ENCODE data around the gene AP1S1.
"Not testable (repeated sequence)": the region's sequence is repeated elsewhere in the genome, so short reads cannot be mapped to it uniquely, and the experiment has no call there.

The AP1S1 gene

GRCh38 chr7:101126651-101127459, 27.4 kb upstream of the AP1S1 start, which contains the start of gene SERPINE1:
Gene SERPINE1, plus strand, starts transcription at chr7:101127104. Its CDS starts 1,290 bp downstream, at chr7:101128394.
- DNase-seq (ENCODE audit: insufficient read length) (peak; percentile 62), FAIRE-seq (peak; percentile 40)
- TF ChIP-seq POLR2A (IDR thresholded peaks at IDR 0.05; ENCODE audit: low read depth, low read length), result peak; percentile 50; the same call in 1 of the 2 replicates
- no peak for TF ChIP-seq TAF1 (IDR thresholded peaks at IDR 0.05; ENCODE audit: borderline replicate concordance, low read depth, low read length)
- no peak for TF ChIP-seq POLR2AphosphoS5 (IDR thresholded peaks at IDR 0.05; ENCODE audit: low read depth, low read length)

- DNase-seq (ENCODE audit: insufficient read length) (no peak), FAIRE-seq (no peak)
Measured at GRCh38 chr7:101127460-101128039, 26.7 kb upstream of the AP1S1 start.

DNA sequence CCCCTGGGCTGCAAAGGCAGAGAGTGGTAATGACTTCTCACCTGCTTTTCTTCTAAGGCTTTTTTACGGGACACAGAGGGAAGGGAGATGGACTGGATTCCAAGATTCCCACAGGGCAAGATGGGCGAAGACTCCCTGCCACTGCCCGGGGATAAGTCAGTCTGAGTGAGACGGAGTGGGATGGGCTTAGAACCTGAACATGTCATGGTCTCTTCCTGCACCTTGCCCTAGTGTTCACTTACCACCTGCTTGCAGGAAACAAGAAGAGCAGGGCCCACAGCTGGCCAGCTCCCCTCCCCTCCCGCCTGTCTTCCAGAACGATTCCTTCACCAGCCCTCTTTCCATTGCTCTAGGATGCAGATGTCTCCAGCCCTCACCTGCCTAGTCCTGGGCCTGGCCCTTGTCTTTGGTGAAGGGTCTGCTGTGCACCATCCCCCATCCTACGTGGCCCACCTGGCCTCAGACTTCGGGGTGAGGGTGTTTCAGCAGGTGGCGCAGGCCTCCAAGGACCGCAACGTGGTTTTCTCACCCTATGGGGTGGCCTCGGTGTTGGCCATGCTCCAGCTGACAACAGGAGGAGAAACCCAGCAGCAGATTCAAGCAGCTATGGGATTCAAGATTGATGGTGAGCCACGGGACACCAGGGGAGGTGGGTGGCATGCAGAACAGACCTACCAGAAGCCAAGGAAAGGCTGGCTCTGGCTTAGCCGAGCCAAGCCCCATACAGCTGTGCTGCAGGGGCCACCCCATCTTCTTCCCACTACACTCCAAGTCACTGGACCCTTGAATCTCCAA, 26.0 kb upstream of the AP1S1 start:
- FAIRE-seq, result no peak
- TF ChIP-seq TAF1 (IDR thresholded peaks at IDR 0.05; ENCODE audit: borderline replicate concordance, low read depth, low read length), result no peak
- TF ChIP-seq POLR2A (IDR thresholded peaks at IDR 0.05; ENCODE audit: low read depth, low read length), result no peak
- TF ChIP-seq POLR2AphosphoS5 (IDR thresholded peaks at IDR 0.05; ENCODE audit: low read depth, low read length), result no peak
- DNase-seq (ENCODE audit: insufficient read length), result no peak

More at GRCh38 chr7:101127460-101128039, 26.7 kb upstream of the AP1S1 start:
- TF ChIP-seq POLR2A (IDR thresholded peaks at IDR 0.05; ENCODE audit: low read depth, low read length) (no peak), POLR2AphosphoS5 (IDR thresholded peaks at IDR 0.05; ENCODE audit: low read depth, low read length) (no peak), TAF1 (IDR thresholded peaks at IDR 0.05; ENCODE audit: borderline replicate concordance, low read depth, low read length) (no peak)

GRCh38 chr7:101129603-101130117, 24.6 kb upstream of the AP1S1 start:
- FAIRE-seq (no peak), DNase-seq (ENCODE audit: insufficient read length) (no peak)
- TF ChIP-seq POLR2AphosphoS5 (IDR thresholded peaks at IDR 0.05; ENCODE audit: low read depth, low read length), result no peak
- no peak for TF ChIP-seq POLR2A (IDR thresholded peaks at IDR 0.05; ENCODE audit: low read depth, low read length)
- TF ChIP-seq TAF1 (IDR thresholded peaks at IDR 0.05; ENCODE audit: borderline replicate concordance, low read depth, low read length), result no peak

GRCh38 chr7:101132626-101133600, 21.4 kb upstream of the AP1S1 start:
- FAIRE-seq, result not testable (repeated sequence)

DNA sequence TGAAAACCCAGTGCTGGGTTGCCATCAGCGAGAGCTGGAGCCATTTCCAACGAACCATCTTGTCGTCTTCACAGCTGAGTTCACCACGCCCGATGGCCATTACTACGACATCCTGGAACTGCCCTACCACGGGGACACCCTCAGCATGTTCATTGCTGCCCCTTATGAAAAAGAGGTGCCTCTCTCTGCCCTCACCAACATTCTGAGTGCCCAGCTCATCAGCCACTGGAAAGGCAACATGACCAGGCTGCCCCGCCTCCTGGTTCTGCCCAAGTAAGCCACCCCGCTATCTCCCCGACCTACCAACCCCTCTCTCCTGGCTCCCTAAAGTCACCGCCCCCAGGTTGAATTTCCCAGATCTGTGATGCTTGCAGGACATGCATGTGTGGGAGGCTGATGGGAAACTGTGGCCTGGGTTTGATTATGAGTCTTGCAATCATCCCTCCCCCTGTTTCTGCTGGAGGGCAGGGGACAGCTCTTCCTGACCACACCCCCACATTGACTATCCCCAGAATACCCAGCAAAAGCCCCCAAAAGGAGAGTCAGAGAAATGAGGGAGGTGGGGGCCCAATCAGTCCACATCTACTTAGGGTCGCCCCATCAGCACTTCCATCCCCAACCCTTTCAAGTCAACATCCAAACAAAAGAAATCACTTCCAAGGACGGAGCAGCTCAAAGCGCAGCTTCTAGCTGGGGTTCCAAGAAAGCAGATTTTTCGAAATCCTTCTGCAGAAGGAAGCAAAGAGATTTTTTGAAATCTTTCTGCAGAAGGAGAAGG, 20.5 kb upstream of the AP1S1 start:
- FAIRE-seq (no peak), DNase-seq (ENCODE audit: insufficient read length) (no peak)
- no peak for TF ChIP-seq POLR2A (IDR thresholded peaks at IDR 0.05; ENCODE audit: low read depth, low read length)
- no peak for TF ChIP-seq POLR2AphosphoS5 (IDR thresholded peaks at IDR 0.05; ENCODE audit: low read depth, low read length)
- TF ChIP-seq TAF1 (IDR thresholded peaks at IDR 0.05; ENCODE audit: borderline replicate concordance, low read depth, low read length), result no peak

More at GRCh38 chr7:101132626-101133600, 21.4 kb upstream of the AP1S1 start:
- DNase-seq (ENCODE audit: insufficient read length), result not testable (repeated sequence)

- no peak for TF ChIP-seq POLR2AphosphoS5 (IDR thresholded peaks at IDR 0.05; ENCODE audit: low read depth, low read length)
- no peak for TF ChIP-seq TAF1 (IDR thresholded peaks at IDR 0.05; ENCODE audit: borderline replicate concordance, low read depth, low read length)
- no peak for TF ChIP-seq POLR2A (IDR thresholded peaks at IDR 0.05; ENCODE audit: low read depth, low read length)
- FAIRE-seq, result no peak
- DNase-seq (ENCODE audit: insufficient read length), result no peak
Measured at GRCh38 chr7:101134399-101134980, 19.8 kb upstream of the AP1S1 start.

DNA sequence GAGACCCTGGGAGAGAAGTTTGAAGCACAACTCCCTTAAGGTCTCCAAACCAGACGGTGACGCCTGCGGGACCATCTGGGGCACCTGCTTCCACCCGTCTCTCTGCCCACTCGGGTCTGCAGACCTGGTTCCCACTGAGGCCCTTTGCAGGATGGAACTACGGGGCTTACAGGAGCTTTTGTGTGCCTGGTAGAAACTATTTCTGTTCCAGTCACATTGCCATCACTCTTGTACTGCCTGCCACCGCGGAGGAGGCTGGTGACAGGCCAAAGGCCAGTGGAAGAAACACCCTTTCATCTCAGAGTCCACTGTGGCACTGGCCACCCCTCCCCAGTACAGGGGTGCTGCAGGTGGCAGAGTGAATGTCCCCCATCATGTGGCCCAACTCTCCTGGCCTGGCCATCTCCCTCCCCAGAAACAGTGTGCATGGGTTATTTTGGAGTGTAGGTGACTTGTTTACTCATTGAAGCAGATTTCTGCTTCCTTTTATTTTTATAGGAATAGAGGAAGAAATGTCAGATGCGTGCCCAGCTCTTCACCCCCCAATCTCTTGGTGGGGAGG, 16.5 kb upstream of the AP1S1 start:
- FAIRE-seq (no peak), DNase-seq (ENCODE audit: insufficient read length) (no peak)
- no peak for TF ChIP-seq POLR2A (IDR thresholded peaks at IDR 0.05; ENCODE audit: low read depth, low read length)
- TF ChIP-seq POLR2AphosphoS5 (IDR thresholded peaks at IDR 0.05; ENCODE audit: low read depth, low read length), result no peak
- TF ChIP-seq TAF1 (IDR thresholded peaks at IDR 0.05; ENCODE audit: borderline replicate concordance, low read depth, low read length), result no peak

- no peak for TF ChIP-seq TAF1 (IDR thresholded peaks at IDR 0.05; ENCODE audit: borderline replicate concordance, low read depth, low read length)
- TF ChIP-seq POLR2A (IDR thresholded peaks at IDR 0.05; ENCODE audit: low read depth, low read length), result no peak
- no peak for TF ChIP-seq POLR2AphosphoS5 (IDR thresholded peaks at IDR 0.05; ENCODE audit: low read depth, low read length)
- FAIRE-seq, result peak; percentile 87
- DNase-seq (ENCODE audit: insufficient read length), result peak; percentile 46
Measured at GRCh38 chr7:101138213-101138870, 15.9 kb upstream of the AP1S1 start.
